Activated B cell treated with CpG ODN at 0.5 μM for 24 hours (primary cell): ENCODE measurements around the gene OGA. TPM values are rescaled to one million over a fixed set of nuclear protein-coding genes. Genes with fewer than 3 reads are reported as not detected.

Experiments
- ATAC-seq: fragments of 200-7000 bp; cut with Tn5 transposase; one replicate; pipeline ENCODE4 v1.10.0; 2021; ENCODE audit warnings: low read depth, mild to moderate bottlenecking, moderate library complexity
- CTCF ChIA-PET: fragments of 350-600 bp; sonication (Branson Sonifier 250); formaldehyde crosslinking; loops from one replicate; lab custom pipeline; 2021; ENCODE audit warnings: antibody characterized with exemption; lab: Charles Lee
- POLR2A ChIA-PET: fragments of 350-600 bp; sonication (Branson Sonifier 250); formaldehyde crosslinking; loops from one replicate; lab custom pipeline; 2021; ENCODE audit warnings: antibody characterized with exemption; lab: Charles Lee
- DNase-seq: peaks from one replicate; pipeline ENCODE4 v3.0.0; 2022
- H3K27ac Mint-ChIP-seq: one replicate; pipeline ENCODE4 v1.8.0; 2020; ENCODE audit warnings: mixed read lengths
- H3K27me3 Mint-ChIP-seq: one replicate; pipeline ENCODE4 v1.8.0; 2021; ENCODE audit warnings: mixed read lengths
- H3K36me3 Mint-ChIP-seq: one replicate; pipeline ENCODE4 v1.8.0; 2021; ENCODE audit warnings: low read depth, mixed read lengths
- H3K4me1 Mint-ChIP-seq: one replicate; pipeline ENCODE4 v1.8.0; 2021; ENCODE audit warnings: mixed read lengths
- H3K4me3 Mint-ChIP-seq: one replicate; pipeline ENCODE4 v1.8.0; 2020; ENCODE audit warnings: mild to moderate bottlenecking, mixed read lengths
- H3K9me3 Mint-ChIP-seq: one replicate; pipeline ENCODE4 v1.8.0; 2020; ENCODE audit warnings: mixed read lengths
- intact Hi-C: fragments of 100-400 bp; cut with micrococcal nuclease; formaldehyde crosslinking; loops from one replicate; pipeline ENCODE4 v1.15.1; 2024
- total RNA-seq: library from RNA; stranded (reverse); gene quantifications from 2 replicates; pipeline ENCODE4 v1.2.3, GENCODE V29; 2022
- TF ChIP-seq, protein P1 (sequence below): fragments of 200-600 bp; IDR thresholded peaks from one replicate; pipeline ENCODE4 v1.8.0; 2022; ENCODE audit warnings: antibody characterized with exemption, mild to moderate bottlenecking

The OGA gene
- total RNA-seq, 1 donor from 2014 or later, result 271 TPM

DNA sequence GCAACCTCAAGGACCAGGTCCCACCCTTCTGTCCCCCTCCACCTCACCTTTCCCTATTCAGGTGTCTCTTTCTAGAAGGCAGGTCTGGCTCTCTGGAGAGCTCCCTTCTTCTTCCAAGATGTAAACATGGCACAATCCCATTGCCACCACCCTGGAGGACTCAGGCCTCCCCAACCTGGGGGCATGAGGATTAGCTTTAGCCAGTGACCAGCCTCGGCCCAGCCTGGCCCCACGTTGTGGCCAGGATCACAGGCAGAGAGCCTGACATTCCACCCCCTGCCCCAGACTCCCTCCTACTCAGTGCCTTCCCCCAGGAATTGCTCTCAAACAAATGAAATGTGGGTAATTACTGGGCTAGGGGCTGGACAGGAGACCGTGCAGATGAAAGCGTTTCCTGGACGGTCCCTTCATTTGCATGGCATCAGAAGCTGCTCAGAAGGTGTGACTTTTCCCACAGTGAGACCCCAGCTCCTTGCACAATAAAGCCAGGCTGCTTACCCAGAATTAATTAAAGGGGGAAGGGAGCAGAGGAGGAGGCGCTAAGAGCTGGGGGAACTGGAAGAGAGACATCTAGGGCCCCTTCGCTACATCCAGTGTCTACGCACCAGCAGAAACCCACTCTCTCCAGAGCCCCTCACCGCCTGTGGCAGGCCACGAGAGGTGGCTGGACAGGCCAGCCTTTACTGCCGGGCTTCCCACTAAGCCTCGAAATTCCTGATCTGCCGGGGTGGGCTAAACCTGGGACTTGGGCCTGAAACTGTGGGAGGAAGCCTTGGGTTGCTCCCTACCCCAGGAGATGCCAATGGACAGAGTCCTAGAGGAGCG is 50.1 kb downstream of the OGA start:
- ATAC-seq, result no peak
- CTCF ChIA-PET, result no interaction called here
- H3K27ac Mint-ChIP-seq, result no peak overlapping the region

DNA sequence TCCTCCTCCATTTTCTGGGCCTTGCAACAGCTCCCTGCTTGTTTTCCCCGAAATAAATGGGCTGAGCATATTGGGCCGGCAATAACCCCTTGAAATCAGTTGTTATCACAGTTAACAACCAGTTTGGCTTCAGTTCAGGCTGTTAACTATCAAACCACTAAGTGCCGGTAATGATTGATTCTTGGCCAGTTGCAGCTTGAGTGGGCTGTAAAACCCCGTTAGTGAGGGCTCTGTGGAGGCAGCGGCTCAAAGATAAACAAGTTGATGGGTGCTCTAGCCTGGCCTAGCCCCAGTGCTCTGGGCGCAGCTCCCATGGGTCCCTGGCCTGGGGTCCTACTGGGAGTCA is 50.7 kb downstream of the OGA start:
- peaks cover 31% of the 10 kb centered on the region for H3K27me3 Mint-ChIP-seq
- no peak overlapping the region for H3K4me3 Mint-ChIP-seq
- no peak overlapping the region for H3K27ac Mint-ChIP-seq
- no peaks in the 10 kb centered on the region for H3K9me3 Mint-ChIP-seq
- intact Hi-C loops, result no loop called here
- H3K4me1 Mint-ChIP-seq, result no peaks in the 10 kb centered on the region
- no peaks in the 10 kb centered on the region for H3K36me3 Mint-ChIP-seq
- ATAC-seq, result no peak
- DNase-seq, result no peak
- CTCF ChIA-PET, result no interaction called here
- TF ChIP-seq, protein P1, sequence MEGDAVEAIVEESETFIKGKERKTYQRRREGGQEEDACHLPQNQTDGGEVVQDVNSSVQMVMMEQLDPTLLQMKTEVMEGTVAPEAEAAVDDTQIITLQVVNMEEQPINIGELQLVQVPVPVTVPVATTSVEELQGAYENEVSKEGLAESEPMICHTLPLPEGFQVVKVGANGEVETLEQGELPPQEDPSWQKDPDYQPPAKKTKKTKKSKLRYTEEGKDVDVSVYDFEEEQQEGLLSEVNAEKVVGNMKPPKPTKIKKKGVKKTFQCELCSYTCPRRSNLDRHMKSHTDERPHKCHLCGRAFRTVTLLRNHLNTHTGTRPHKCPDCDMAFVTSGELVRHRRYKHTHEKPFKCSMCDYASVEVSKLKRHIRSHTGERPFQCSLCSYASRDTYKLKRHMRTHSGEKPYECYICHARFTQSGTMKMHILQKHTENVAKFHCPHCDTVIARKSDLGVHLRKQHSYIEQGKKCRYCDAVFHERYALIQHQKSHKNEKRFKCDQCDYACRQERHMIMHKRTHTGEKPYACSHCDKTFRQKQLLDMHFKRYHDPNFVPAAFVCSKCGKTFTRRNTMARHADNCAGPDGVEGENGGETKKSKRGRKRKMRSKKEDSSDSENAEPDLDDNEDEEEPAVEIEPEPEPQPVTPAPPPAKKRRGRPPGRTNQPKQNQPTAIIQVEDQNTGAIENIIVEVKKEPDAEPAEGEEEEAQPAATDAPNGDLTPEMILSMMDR, result no peak
- POLR2A ChIA-PET, result no interaction called here

More for the DNA sequence above, 50.1 kb downstream of the OGA start:
- no peak overlapping the region for H3K4me3 Mint-ChIP-seq
- TF ChIP-seq, protein P1, result no peak
- no peaks in the 10 kb centered on the region for H3K9me3 Mint-ChIP-seq
- H3K36me3 Mint-ChIP-seq, result no peaks in the 10 kb centered on the region
- no peak for DNase-seq
- peaks cover 33% of the 10 kb centered on the region for H3K27me3 Mint-ChIP-seq
- intact Hi-C loops, result no loop called here
- POLR2A ChIA-PET, result interaction anchor here (0.5 kb wide), 1 partner anchor 73 kb away, joined by 3 read pairs; the partner anchor contains the start of gene FBXW4
- no peaks in the 10 kb centered on the region for H3K4me1 Mint-ChIP-seq

DNA sequence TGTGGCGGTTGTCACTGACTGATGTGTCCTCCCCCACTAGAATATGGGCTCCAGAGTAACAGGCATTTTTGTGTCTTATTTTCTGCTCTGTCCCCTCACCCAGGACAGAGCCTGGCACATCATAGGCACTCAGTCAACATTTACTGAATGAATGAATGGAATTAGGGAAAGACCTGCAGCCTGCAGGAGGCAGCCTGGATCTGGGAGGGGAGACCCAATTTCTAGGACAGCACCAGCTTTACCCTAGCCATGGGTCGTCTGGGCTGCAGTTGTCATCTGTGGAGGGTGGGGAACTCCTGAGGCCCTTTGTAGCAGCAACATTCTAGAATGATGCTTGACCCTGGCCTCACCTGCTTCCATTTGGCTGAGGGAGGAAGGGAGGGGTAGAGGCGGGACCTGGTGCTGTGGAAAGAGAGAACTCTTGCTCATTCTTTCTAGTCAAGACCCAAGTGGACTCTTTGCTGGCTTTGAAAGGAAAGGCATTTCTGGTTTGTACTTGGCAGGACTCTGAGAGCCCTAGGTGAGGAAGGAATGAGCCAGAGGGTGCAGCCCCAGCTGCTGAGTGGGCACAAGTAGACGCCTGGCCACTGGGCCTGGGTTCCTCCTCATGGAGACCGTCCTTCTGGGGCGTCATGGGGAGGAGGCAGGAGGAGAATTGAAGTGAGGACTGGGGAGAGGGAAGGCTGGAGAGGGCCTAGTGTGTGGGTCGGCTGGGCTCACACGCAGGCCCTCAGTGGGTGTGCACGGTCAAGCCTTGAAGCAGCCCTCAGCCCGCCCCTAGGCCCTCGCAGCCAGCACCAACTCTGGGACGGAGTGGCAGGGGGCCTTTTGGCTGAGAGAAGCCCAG is 51.3 kb downstream of the OGA start:
- DNase-seq, result no peak
- no peaks in the 10 kb centered on the region for H3K9me3 Mint-ChIP-seq
- H3K27ac Mint-ChIP-seq, result no peak overlapping the region
- no peaks in the 10 kb centered on the region for H3K36me3 Mint-ChIP-seq
- TF ChIP-seq, protein P1, result no peak
- CTCF ChIA-PET, result no interaction called here
- intact Hi-C loops, result no loop called here
- ATAC-seq, result no peak
- no peaks in the 10 kb centered on the region for H3K4me1 Mint-ChIP-seq
- POLR2A ChIA-PET, result no interaction called here
- H3K27me3 Mint-ChIP-seq, result peaks cover 28% of the 10 kb centered on the region
- no peak overlapping the region for H3K4me3 Mint-ChIP-seq

DNA sequence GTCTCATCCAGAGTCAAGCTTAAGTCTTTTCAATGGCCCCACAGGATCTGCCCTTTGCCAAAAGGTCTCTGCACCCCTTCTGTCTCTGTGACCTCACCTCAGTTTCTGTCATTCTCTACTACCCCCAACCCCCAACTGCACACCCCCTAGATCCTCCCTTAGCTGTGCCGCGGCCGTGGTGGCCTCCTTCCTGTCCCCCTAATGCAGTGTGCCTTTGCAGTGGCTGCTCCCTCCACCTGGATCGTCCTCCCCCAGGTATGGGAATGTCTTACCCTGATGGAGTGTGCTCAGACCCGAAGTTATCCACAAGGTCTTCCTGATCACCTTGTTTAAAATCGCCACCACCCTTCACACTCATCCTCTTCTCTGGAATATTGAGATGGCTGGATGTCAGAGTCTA is 51.9 kb downstream of the OGA start:
- POLR2A ChIA-PET, result interaction anchor here (0.7 kb wide), 1 partner anchor 65 kb away, joined by 4 read pairs; no protein-coding TSS in a partner anchor
- DNase-seq (no peak), ATAC-seq (no peak)
- Mint-ChIP-seq H3K4me3 (no peak overlapping the region), H3K27ac (no peak overlapping the region), H3K27me3 (peaks cover 24% of the 10 kb centered on the region), H3K36me3 (no peaks in the 10 kb centered on the region), H3K4me1 (no peaks in the 10 kb centered on the region), H3K9me3 (no peaks in the 10 kb centered on the region)
- CTCF ChIA-PET, result no interaction called here
- intact Hi-C loops, result no loop called here
- TF ChIP-seq, protein P1, result no peak
